HepG2 (cell line): ENCODE results near the gene MRAP. TPM values are rescaled to one million over a fixed set of nuclear protein-coding genes. Genes with fewer than 3 reads are reported as not detected.

Source experiments
- CREB1 ChIP-seq, 2 experiments: fragments of 450-650 bp in 1 of 2; IDR thresholded peaks; 2 replicates each; pipeline ENCODE4 v1.6.1; 2016 to 2017; ENCODE audit warnings: control low read depth in 1 of 2, mild to moderate bottlenecking in 1 of 2, missing compliant biosample characterization in 1 of 2, missing genetic modification characterization in 1 of 2
- HMG20A ChIP-seq: IDR thresholded peaks from 2 replicates; pipeline ENCODE4 v1.6.1; 2016; ENCODE audit warnings: borderline replicate concordance
- KDM5B ChIP-seq: sonication (generic); formaldehyde crosslinking; IDR thresholded peaks from 2 replicates; pipeline ENCODE4 v1.4.0; 2020; ENCODE audit warnings: missing genetic modification reagents, mild to moderate bottlenecking, borderline replicate concordance
- NFYC ChIP-seq: IDR thresholded peaks from 2 replicates; pipeline ENCODE4 v1.6.1; 2016; ENCODE audit warnings: missing genetic modification reagents, missing compliant biosample characterization
- PLRG1 ChIP-seq: fragments of 450-650 bp; conservative IDR thresholded peaks from 2 replicates; pipeline ENCODE4 v1.6.1; 2016
- PRDM15 ChIP-seq: sonication (generic); formaldehyde crosslinking; IDR thresholded peaks from 2 replicates; pipeline ENCODE4 v1.4.0; 2020; ENCODE audit warnings: missing genetic modification reagents
- RELA ChIP-seq: sonication (generic); formaldehyde crosslinking; IDR thresholded peaks from 2 replicates; pipeline ENCODE4 v1.4.0; 2020; ENCODE audit warnings: missing genetic modification reagents
- SIX4 ChIP-seq: sonication (generic); formaldehyde crosslinking; IDR thresholded peaks from 2 replicates; pipeline ENCODE4 v1.4.0; 2020; ENCODE audit warnings: missing genetic modification reagents
- THAP9 ChIP-seq: sonication (generic); formaldehyde crosslinking; IDR thresholded peaks from 2 replicates; pipeline ENCODE4; 2020; ENCODE audit warnings: missing genetic modification reagents, mild to moderate bottlenecking, borderline replicate concordance
- ZBTB38 ChIP-seq: sonication (generic); formaldehyde crosslinking; IDR thresholded peaks from 2 replicates; pipeline ENCODE4 v1.5.1; 2020; ENCODE audit warnings: mild to moderate bottlenecking, missing genetic modification reagents
- ZNF10 ChIP-seq: sonication (generic); formaldehyde crosslinking; IDR thresholded peaks from 2 replicates; pipeline ENCODE4 v1.4.0; 2020; ENCODE audit warnings: mild to moderate bottlenecking, low read depth, missing genetic modification reagents, borderline replicate concordance
- ZNF441 ChIP-seq: sonication (generic); formaldehyde crosslinking; IDR thresholded peaks from 2 replicates; pipeline ENCODE4 v1.7.0; 2021; ENCODE audit warnings: missing genetic modification reagents, borderline replicate concordance
- ZNF749 ChIP-seq: sonication (generic); formaldehyde crosslinking; IDR thresholded peaks from 2 replicates; pipeline ENCODE4 v1.8.0; 2022; ENCODE audit warnings: mild to moderate bottlenecking, missing genetic modification reagents, moderate library complexity, borderline replicate concordance
- ZNF781 ChIP-seq: sonication (generic); formaldehyde crosslinking; IDR thresholded peaks from 2 replicates; pipeline ENCODE4 v1.5.1; 2020; ENCODE audit warnings: borderline replicate concordance, mild to moderate bottlenecking, missing genetic modification reagents; ENCODE audit errors: not compliant biosample characterization
- polyA plus RNA-seq, 8 experiments: library from polyadenylated mRNA; depleted of rRNA in 3 of 8; stranded (reverse) in 7 of 8; unstranded in 1 of 8; fragments of >200 nt; fragmentation: Illumina TruSeq in 4 of 8; extraction: Trizol in 4 of 8; gene quantifications; 2 replicates each; pipeline versions ENCODE4 v1.2.1 to v1.2.3, GENCODE V29; 2011 to 2016; ENCODE audit warnings: low read depth in 4 of 8, missing spikeins in 1 of 8, mixed read lengths in 1 of 8; ENCODE audit not compliant: insufficient read depth in 1 of 8
- total RNA-seq, 5 experiments: library from RNA; depleted of rRNA; stranded (reverse); fragments of >200 nt; fragmentation: Illumina TruSeq; extraction: Trizol; gene quantifications; 2 replicates each; pipeline ENCODE4 v1.2.3, GENCODE V29; 2016; ENCODE audit warnings: low read depth in 1 of 5
- TF ChIP-seq, protein P1 (sequence below): sonication (generic); formaldehyde crosslinking; IDR thresholded peaks from 2 replicates; pipeline ENCODE4 v1.4.0; 2020; ENCODE audit warnings: mild to moderate bottlenecking, missing genetic modification reagents

The MRAP gene
- total and polyA plus RNA-seq, 2 of the 13 experiments (the other 11 are each of a cell fraction or from before 2014, with no cell fraction given) = 0.46 to 1.2 TPM

DNA sequence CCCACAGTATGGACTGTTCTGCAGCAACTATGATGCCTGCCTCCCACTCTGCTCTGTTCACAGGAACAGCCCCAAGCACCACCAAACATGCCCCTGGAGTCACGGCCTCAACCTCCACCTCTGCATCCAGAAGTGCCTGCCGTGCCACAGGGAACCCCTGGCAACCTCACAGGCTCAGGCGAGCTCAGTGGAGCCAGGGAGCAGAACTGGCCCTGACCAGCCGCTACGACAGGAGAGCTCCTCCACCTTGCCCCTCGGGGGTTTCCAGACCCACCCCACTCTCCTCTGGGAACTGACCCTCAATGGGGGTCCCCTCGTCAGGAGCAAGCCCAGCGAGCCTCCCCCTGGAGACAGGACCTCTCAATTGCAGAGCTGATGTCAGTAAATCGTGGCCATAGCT, 13.0 kb downstream of the MRAP start (continued):
- TF ChIP-seq, protein P1, sequence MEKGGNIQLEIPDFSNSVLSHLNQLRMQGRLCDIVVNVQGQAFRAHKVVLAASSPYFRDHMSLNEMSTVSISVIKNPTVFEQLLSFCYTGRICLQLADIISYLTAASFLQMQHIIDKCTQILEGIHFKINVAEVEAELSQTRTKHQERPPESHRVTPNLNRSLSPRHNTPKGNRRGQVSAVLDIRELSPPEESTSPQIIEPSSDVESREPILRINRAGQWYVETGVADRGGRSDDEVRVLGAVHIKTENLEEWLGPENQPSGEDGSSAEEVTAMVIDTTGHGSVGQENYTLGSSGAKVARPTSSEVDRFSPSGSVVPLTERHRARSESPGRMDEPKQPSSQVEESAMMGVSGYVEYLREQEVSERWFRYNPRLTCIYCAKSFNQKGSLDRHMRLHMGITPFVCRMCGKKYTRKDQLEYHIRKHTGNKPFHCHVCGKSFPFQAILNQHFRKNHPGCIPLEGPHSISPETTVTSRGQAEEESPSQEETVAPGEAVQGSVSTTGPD (CRISPR knock-in tag) = no peak
- TF ChIP-seq ZNF781 (no peak), PRDM15 (CRISPR knock-in tag) (no peak), ZNF749 (CRISPR knock-in tag) (no peak), ZNF10 (CRISPR knock-in tag) (no peak), PLRG1 (no peak), ZBTB38 (CRISPR knock-in tag) (no peak), SIX4 (CRISPR knock-in tag) (no peak), HMG20A (CRISPR knock-in tag) (no peak), NFYC (CRISPR knock-in tag) (no peak), THAP9 (CRISPR knock-in tag) (no peak), RELA (no peak), ZNF441 (CRISPR knock-in tag) (no peak), KDM5B (CRISPR knock-in tag) (no peak), CREB1 (IDR thresholded peaks at IDR 0.05) (no peak), CREB1 (CRISPR knock-in tag; IDR thresholded peaks at IDR 0.05) (no peak)
